Liver (tissue), 9 donors: ENCODE measurements around the gene RAD51AP1. TPM values are rescaled to one million over a fixed set of nuclear protein-coding genes. Genes with fewer than 3 reads are reported as not detected.

Experiments used
- DNase-seq: peaks from one replicate; pipeline ENCODE4 v3.0.0-alpha.2; 2017; ENCODE audit warnings: low spot score
- H3K27ac ChIP-seq, 2 donors: one replicate each; pipeline ENCODE4 v1.7.0; 2013; ENCODE audit warnings: inconsistent platforms in 2 of 2, low read length in 2 of 2, control low read depth in 1 of 2, low read depth in 1 of 2, mild to moderate bottlenecking in 1 of 2
- H3K27me3 ChIP-seq, 4 donors: one replicate each; pipeline versions ENCODE4 v1.6.1 to v1.7.0; 2013; ENCODE audit warnings: low read length in 3 of 4, inconsistent platforms in 1 of 4, mild to moderate bottlenecking in 1 of 4, moderate library complexity in 1 of 4; ENCODE audit not compliant: control insufficient read depth in 4 of 4, insufficient read depth in 4 of 4
- H3K36me3 ChIP-seq, 4 donors: one replicate each; pipeline versions ENCODE4 v1.6.1 to v1.7.0; 2013; ENCODE audit warnings: low read length in 3 of 4, mild to moderate bottlenecking in 3 of 4, low read depth in 1 of 4, moderate library complexity in 1 of 4; ENCODE audit not compliant: control insufficient read depth in 4 of 4, insufficient read depth in 3 of 4
- H3K4me1 ChIP-seq, 4 donors: one replicate each; pipeline versions ENCODE4 v1.6.1 to v1.7.0; 2013; ENCODE audit warnings: low read length in 3 of 4, mild to moderate bottlenecking in 3 of 4, moderate library complexity in 1 of 4; ENCODE audit not compliant: control insufficient read depth in 4 of 4, insufficient read depth in 4 of 4
- H3K4me3 ChIP-seq, 3 donors: one replicate each; pipeline versions ENCODE4 v1.6.1 to v1.7.0; 2013; ENCODE audit warnings: low read length in 3 of 3, control low read depth in 1 of 3, low read depth in 1 of 3, mild to moderate bottlenecking in 1 of 3
- H3K9ac ChIP-seq, 2 donors: one replicate each; pipeline ENCODE4 v1.7.0; 2013; ENCODE audit warnings: low read length in 2 of 2, mild to moderate bottlenecking in 2 of 2, moderate library complexity in 2 of 2, control low read depth in 1 of 2, low read depth in 1 of 2
- H3K9me3 ChIP-seq, 4 donors: one replicate each; pipeline versions ENCODE4 v1.6.1 to v1.7.0; 2013; ENCODE audit warnings: low read length in 3 of 4; ENCODE audit not compliant: control insufficient read depth in 4 of 4
- ATF3 ChIP-seq: IDR thresholded peaks from 2 replicates; pipeline ENCODE4 v1.6.1; 2016; ENCODE audit warnings: antibody characterized with exemption
- CTCF ChIP-seq: fragments of 150-350 bp; IDR thresholded peaks from 2 replicates; pipeline ENCODE4 v1.5.1; 2017; ENCODE audit warnings: improper control_type of control experiment, low read depth, low read length; ENCODE audit not compliant: missing input control
- EGR1 ChIP-seq, 2 donors: IDR thresholded peaks; 2 replicates each; pipeline ENCODE4 v1.6.1; 2016 to 2018; ENCODE audit warnings: antibody characterized with exemption in 2 of 2, low read depth in 2 of 2
- FOXA1 ChIP-seq: IDR thresholded peaks from 2 replicates; pipeline ENCODE4 v1.6.1; 2016; ENCODE audit warnings: antibody characterized with exemption
- FOXA2 ChIP-seq: IDR thresholded peaks from 2 replicates; pipeline ENCODE4 v1.6.1; 2016; ENCODE audit warnings: antibody characterized with exemption
- GABPA ChIP-seq, 2 donors: IDR thresholded peaks in 1 of 2; conservative IDR thresholded peaks in 1 of 2; 2 replicates each; pipeline ENCODE4 v1.6.1; 2016; ENCODE audit warnings: antibody characterized with exemption in 2 of 2, mild to moderate bottlenecking in 1 of 2, moderate library complexity in 1 of 2
- HNF4A ChIP-seq, 2 donors: conservative IDR thresholded peaks; 2 replicates each; pipeline ENCODE4 v1.6.1; 2016; ENCODE audit warnings: antibody characterized with exemption in 2 of 2, mild to moderate bottlenecking in 2 of 2
- HNF4G ChIP-seq: IDR thresholded peaks from 2 replicates; pipeline ENCODE4 v1.6.1; 2016; ENCODE audit warnings: antibody characterized with exemption
- JUND ChIP-seq, 2 donors: IDR thresholded peaks; 2 replicates each; pipeline ENCODE4 v1.6.1; 2016; ENCODE audit warnings: antibody characterized with exemption in 2 of 2
- NR2F2 ChIP-seq: IDR thresholded peaks from 2 replicates; pipeline ENCODE4 v1.6.1; 2016; ENCODE audit warnings: antibody characterized with exemption
- RAD21 ChIP-seq, 2 donors: IDR thresholded peaks; 2 replicates each; pipeline ENCODE4 v1.6.1; 2016; ENCODE audit warnings: antibody characterized with exemption in 2 of 2, mild to moderate bottlenecking in 2 of 2
- REST ChIP-seq: IDR thresholded peaks from 2 replicates; pipeline ENCODE4 v1.6.1; 2016; ENCODE audit warnings: antibody characterized with exemption, mild to moderate bottlenecking
- RXRA ChIP-seq, 2 donors: IDR thresholded peaks; 2 replicates each; pipeline ENCODE4 v1.6.1; 2017 to 2018; ENCODE audit warnings: antibody characterized with exemption in 2 of 2, mild to moderate bottlenecking in 1 of 2
- SP1 ChIP-seq: IDR thresholded peaks from 2 replicates; pipeline ENCODE4 v1.6.1; 2018; ENCODE audit warnings: antibody characterized with exemption, mild to moderate bottlenecking
- TAF1 ChIP-seq: conservative IDR thresholded peaks from 2 replicates; pipeline ENCODE4 v1.6.1; 2016; ENCODE audit warnings: antibody characterized with exemption, mild to moderate bottlenecking
- YY1 ChIP-seq: IDR thresholded peaks from 2 replicates; pipeline ENCODE4 v1.6.1; 2016; ENCODE audit warnings: antibody characterized with exemption, mild to moderate bottlenecking
- WGBS: extraction: QIAGEN DNeasy Blood & Tissue Kit; methylation state at CpG from one replicate; pipeline ENCODE4 v1.1.7; 2013; 5-methylcytosine and 5-hydroxymethylcytosine counted together
- polyA plus RNA-seq, 2 donors: library from polyadenylated mRNA; stranded (reverse) in 1 of 2; unstranded in 1 of 2; fragments of 200-250 nt in 1 of 2; fragments of >200 nt in 1 of 2; fragmentation: Nextera tagmentation in 1 of 2; extraction: Ambion mirVana in 1 of 2; gene quantifications; one replicate each; pipeline versions ENCODE4 v1.2.1 to v1.2.3, GENCODE V29; 2013 to 2015
- total RNA-seq, 2 donors: library from RNA; depleted of rRNA; stranded (reverse); fragments of >200 nt; gene quantifications; one replicate each; pipeline ENCODE4 v1.2.3, GENCODE V29; 2014
- TF ChIP-seq, protein P1 (sequence below): IDR thresholded peaks from 2 replicates; pipeline ENCODE4 v1.6.1; 2016; ENCODE audit warnings: antibody characterized with exemption
- TF ChIP-seq, protein P2 (sequence below): IDR thresholded peaks from 2 replicates; pipeline ENCODE4 v1.6.1; 2016; ENCODE audit warnings: antibody characterized with exemption
- donor health status: healthy.
- donor health status: healthy.
- donor health status: healthy.
- donor health status: healthy.
- donor health status: healthy.

The RAD51AP1 gene
- total and polyA plus RNA-seq, 4 donors, result 0.50 to 14.9 (median 1.3) TPM

DNA sequence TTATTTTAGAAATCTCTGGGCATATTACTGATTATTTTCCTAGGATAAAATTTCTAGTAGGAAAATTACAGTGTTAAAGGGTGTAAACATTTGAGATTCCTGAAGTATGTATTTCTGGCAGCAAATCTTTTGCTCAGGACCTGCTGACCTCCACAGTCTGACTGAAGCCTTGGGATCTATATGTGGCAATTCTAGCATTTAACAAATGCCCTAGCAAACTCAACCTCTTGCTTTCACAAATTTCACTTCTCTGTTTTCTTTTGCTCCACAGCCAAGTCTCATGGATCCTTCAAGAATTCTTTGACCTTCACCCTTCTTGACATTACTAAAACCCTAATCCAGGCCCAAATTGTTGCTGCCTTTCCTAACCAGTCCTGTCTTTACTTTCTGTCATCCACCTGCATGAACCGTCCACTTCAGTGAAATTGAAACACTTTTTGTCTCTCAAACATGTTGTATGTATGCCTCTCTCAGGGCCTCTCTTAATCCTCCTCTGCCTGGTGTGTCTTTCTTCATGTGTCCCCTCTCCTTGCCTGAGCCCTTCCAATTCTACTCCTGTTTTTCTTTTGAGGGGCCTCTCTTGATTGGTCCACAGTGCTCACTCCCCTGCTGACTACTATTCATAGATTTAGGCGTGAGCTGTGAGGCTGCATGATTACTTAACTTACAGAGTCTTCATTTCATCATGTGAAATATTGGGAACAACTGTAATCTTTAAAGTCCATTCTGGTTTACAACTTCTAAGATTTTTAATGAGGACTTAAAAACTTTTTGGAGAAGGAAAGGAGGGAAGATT is 18.2 kb downstream of the RAD51AP1 start:
- Histone ChIP-seq H3K9me3 (no peaks in the 10 kb centered on the region), H3K27me3 (no peaks in the 10 kb centered on the region), H3K4me1 (peaks cover 0 to 3% (median under 1%) of the 10 kb centered on the region in 4 donors), H3K36me3 (no peaks in the 10 kb centered on the region), H3K27ac (no peak overlapping the region), H3K9ac (no peak overlapping the region), H3K4me3 (no peak overlapping the region)
- 90% methylated on average over 2 of the region's 2 CpGs for WGBS
- no peak for TF ChIP-seq NR2F2
- TF ChIP-seq SP1, result no peak
- TF ChIP-seq CTCF, result no peak
- TF ChIP-seq ATF3, result no peak
- TF ChIP-seq FOXA1, result no peak
- no peak for TF ChIP-seq TAF1
- no peak for TF ChIP-seq EGR1 (IDR thresholded peaks at IDR 0.05; ENCODE audit: low read depth in 2 of 2)
- no peak for TF ChIP-seq RAD21 (IDR thresholded peaks at IDR 0.05)
- TF ChIP-seq HNF4G, result no peak
- no peak for TF ChIP-seq RXRA (IDR thresholded peaks at IDR 0.05)
- no peak for TF ChIP-seq REST
- no peak for TF ChIP-seq FOXA2
- no peak for TF ChIP-seq JUND (IDR thresholded peaks at IDR 0.05)
- no peak for TF ChIP-seq HNF4A (conservative IDR thresholded peaks at IDR 0.05)
- no peak for TF ChIP-seq GABPA (IDR thresholded peaks at IDR 0.05 in 1 of 2, conservative IDR thresholded peaks at IDR 0.05 in 1 of 2)
- TF ChIP-seq, protein P1, sequence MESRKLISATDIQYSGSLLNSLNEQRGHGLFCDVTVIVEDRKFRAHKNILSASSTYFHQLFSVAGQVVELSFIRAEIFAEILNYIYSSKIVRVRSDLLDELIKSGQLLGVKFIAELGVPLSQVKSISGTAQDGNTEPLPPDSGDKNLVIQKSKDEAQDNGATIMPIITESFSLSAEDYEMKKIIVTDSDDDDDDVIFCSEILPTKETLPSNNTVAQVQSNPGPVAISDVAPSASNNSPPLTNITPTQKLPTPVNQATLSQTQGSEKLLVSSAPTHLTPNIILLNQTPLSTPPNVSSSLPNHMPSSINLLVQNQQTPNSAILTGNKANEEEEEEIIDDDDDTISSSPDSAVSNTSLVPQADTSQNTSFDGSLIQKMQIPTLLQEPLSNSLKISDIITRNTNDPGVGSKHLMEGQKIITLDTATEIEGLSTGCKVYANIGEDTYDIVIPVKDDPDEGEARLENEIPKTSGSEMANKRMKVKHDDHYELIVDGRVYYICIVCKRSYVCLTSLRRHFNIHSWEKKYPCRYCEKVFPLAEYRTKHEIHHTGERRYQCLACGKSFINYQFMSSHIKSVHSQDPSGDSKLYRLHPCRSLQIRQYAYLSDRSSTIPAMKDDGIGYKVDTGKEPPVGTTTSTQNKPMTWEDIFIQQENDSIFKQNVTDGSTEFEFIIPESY, result no peak
- TF ChIP-seq YY1, result no peak
- TF ChIP-seq, protein P2, sequence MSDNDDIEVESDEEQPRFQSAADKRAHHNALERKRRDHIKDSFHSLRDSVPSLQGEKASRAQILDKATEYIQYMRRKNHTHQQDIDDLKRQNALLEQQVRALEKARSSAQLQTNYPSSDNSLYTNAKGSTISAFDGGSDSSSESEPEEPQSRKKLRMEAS, result no peak
- no peak for DNase-seq
